K562 (cell line): ENCODE results near the gene MAPT. TPM values are rescaled to one million over a fixed set of nuclear protein-coding genes. Genes with fewer than 3 reads are reported as not detected.

ENCODE experiments used
- ATAC-seq: fragments of 200-7000 bp; cut with Tn5 transposase; 3 replicates; pipeline ENCODE4 v1.9.1; 2020; ENCODE audit warnings: moderate library complexity
- BruUV-seq: library from RNA; stranded (reverse); fragments of 400-500 nt; replicated peaks from 2 replicates; lab custom pipeline; 2021; lab: Mats Ljungman, UMichigan
- CTCF ChIA-PET: fragments of 300-600 bp; formaldehyde crosslinking; extraction: SDS; loops from one replicate; lab custom pipeline; 2021; ENCODE audit warnings: low intra/inter-chr PET ratio; lab: Yijun Ruan, JAX
- POLR2A ChIA-PET: fragments of 300-600, 350-650 bp; sonication (Branson Sonifier 250); formaldehyde crosslinking; extraction: SDS; loops from one replicate; lab custom pipeline; 2021; ENCODE audit warnings: antibody characterized with exemption, inconsistent platforms; lab: Yijun Ruan, JAX
- DNase-seq, 4 experiments: peaks; one replicate each; pipeline versions ENCODE4 v3.0.0 to v3.0.0-alpha.2; 2011 to 2018; ENCODE audit warnings: low spot score in 3 of 4, mixed read lengths in 3 of 4; ENCODE audit errors: extremely low read depth in 1 of 4
- FAIRE-seq: peaks from 2 replicates; lab custom pipeline; 2011; peaks lifted over from hg19 to GRCh38; lab: Jason Lieb, UNC
- H2AFZ ChIP-seq: 2 replicates; pipeline ENCODE4 v1.6.0; 2011; ENCODE audit warnings: low read depth, low read length, control low read depth, inconsistent platforms
- H3K27ac ChIP-seq: fragments of 200-600 bp; 3 replicates; pipeline ENCODE4 v1.8.0; 2011; ENCODE audit warnings: low read depth, mild to moderate bottlenecking, control low read depth, inconsistent platforms, low read length, moderate library complexity, mixed read lengths; ENCODE audit errors: extremely low read depth
- H3K27me3 ChIP-seq, 2 experiments: fragments of 300-600 bp in 1 of 2; 2 replicates in 1 of 2; 3 replicates in 1 of 2; pipeline versions ENCODE4 v1.6.0 to v1.8.0; 2011; ENCODE audit warnings: inconsistent platforms in 2 of 2, low read length in 2 of 2, mild to moderate bottlenecking in 1 of 2, mixed read lengths in 1 of 2, moderate library complexity in 1 of 2; ENCODE audit not compliant: control insufficient read depth in 2 of 2, insufficient read depth in 2 of 2
- H3K36me3 ChIP-seq: fragments of 300-600 bp; 3 replicates; pipeline ENCODE4 v1.8.0; 2011; ENCODE audit warnings: mild to moderate bottlenecking, low read length, inconsistent platforms; ENCODE audit not compliant: control insufficient read depth, insufficient read depth
- H3K4me1 ChIP-seq, 2 experiments: fragments of 200-600 bp in 1 of 2; replicated peaks in 1 of 2; 2 replicates in 1 of 2; 3 replicates in 1 of 2; pipeline versions ENCODE4 v1.5.1 to v1.8.0; 2011; ENCODE audit warnings: inconsistent platforms in 2 of 2, low read length in 2 of 2, mild to moderate bottlenecking in 1 of 2, mixed read lengths in 1 of 2, moderate library complexity in 1 of 2; ENCODE audit not compliant: control insufficient read depth in 2 of 2, insufficient read depth in 2 of 2
- H3K4me2 ChIP-seq: 2 replicates; pipeline ENCODE4 v1.6.1; 2011; ENCODE audit warnings: low read length, control low read depth, inconsistent platforms, mixed read lengths; ENCODE audit not compliant: insufficient read depth
- H3K4me3 ChIP-seq: fragments of 200-600 bp; sonication (generic), shearing (Covaris generic); 2 replicates; pipeline ENCODE4 v1.5.1; 2016; ENCODE audit warnings: control low read depth, inconsistent platforms
- H3K79me2 ChIP-seq: fragments of 200-600 bp; 3 replicates; pipeline ENCODE4 v1.8.0; 2011; ENCODE audit warnings: low read length, inconsistent platforms; ENCODE audit not compliant: control insufficient read depth, insufficient read depth
- H3K9ac ChIP-seq, 2 experiments: 2 replicates each; pipeline versions ENCODE4 v1.6.0 to v1.6.1; 2011; ENCODE audit warnings: low read depth in 2 of 2, low read length in 2 of 2, control low read depth in 1 of 2, inconsistent platforms in 1 of 2, mild to moderate bottlenecking in 1 of 2, mixed read lengths in 1 of 2; ENCODE audit not compliant: insufficient read depth in 1 of 2
- H3K9me1 ChIP-seq: one replicate; pipeline ENCODE4 v1.6.0; 2011; ENCODE audit warnings: inconsistent platforms, mild to moderate bottlenecking, low read length, moderate library complexity; ENCODE audit not compliant: control insufficient read depth, insufficient read depth
- H3K9me3 ChIP-seq: replicated peaks from 2 replicates; pipeline ENCODE4 v1.5.1; 2011; ENCODE audit warnings: low read depth, low read length, inconsistent platforms; ENCODE audit not compliant: control insufficient read depth, insufficient read depth
- H4K20me1 ChIP-seq: replicated peaks from 2 replicates; pipeline ENCODE4 v1.6.1; 2011; ENCODE audit warnings: low read length, inconsistent platforms, mixed read lengths; ENCODE audit not compliant: control insufficient read depth, insufficient read depth
- ATF7 ChIP-seq: fragments of 450-650 bp; IDR thresholded peaks from 2 replicates; pipeline ENCODE4 v1.7.1; 2014; ENCODE audit warnings: mild to moderate bottlenecking, moderate library complexity
- BRD4 ChIP-seq: fragments of 200-600 bp; sonication (generic); IDR thresholded peaks from 2 replicates; pipeline ENCODE4 v1.6.1; 2017; ENCODE audit warnings: inconsistent platforms
- GABPB2 ChIP-seq: fragments of 250-450 bp; sonication (Bioruptor Pico); conservative IDR thresholded peaks from 2 replicates; pipeline ENCODE4 v1.5.1; 2021; ENCODE audit warnings: mild to moderate bottlenecking
- HNRNPL ChIP-seq: fragments of 200-400 bp; formaldehyde crosslinking; IDR thresholded peaks from 2 replicates; pipeline ENCODE4 v1.6.1; 2017; ENCODE audit warnings: low read depth, mild to moderate bottlenecking, low read length
- KDM5B ChIP-seq: fragments of 200-600 bp; sonication (generic); IDR thresholded peaks from 2 replicates; pipeline ENCODE4 v1.6.1; 2012; ENCODE audit warnings: low read depth, mild to moderate bottlenecking, moderate library complexity, low read length, control low read depth, inconsistent platforms; ENCODE audit not compliant: insufficient replicate concordance
- SPI1 ChIP-seq: IDR thresholded peaks from 2 replicates; pipeline ENCODE4 v1.6.1; 2011; ENCODE audit warnings: low read depth, low read length, control low read depth, borderline replicate concordance
- TAF7 ChIP-seq: fragments of 450-650 bp; IDR thresholded peaks from 2 replicates; pipeline ENCODE4 v1.6.1; 2016; ENCODE audit warnings: missing genetic modification characterization, missing compliant biosample characterization
- ZBTB2 ChIP-seq: fragments of 450-650 bp; IDR thresholded peaks from 2 replicates; pipeline ENCODE4 v1.6.1; 2016; ENCODE audit warnings: antibody characterized with exemption
- ZNF146 ChIP-seq: IDR thresholded peaks from one replicate; pipeline ENCODE4 v1.6.1; 2018; ENCODE audit warnings: missing compliant biosample characterization; ENCODE audit not compliant: unreplicated experiment
- WGBS: fragments of 100-300 bp; shearing (Covaris generic); methylation state at CpG from one replicate; pipeline ENCODE4 v1.1.6; 2016; ENCODE audit warnings: low coverage, mixed read lengths; ENCODE audit not compliant: insufficient coverage; ENCODE audit errors: missing lambda C conversion rate; 5-methylcytosine and 5-hydroxymethylcytosine counted together
- in situ Hi-C: fragments of 300-500 bp; cut with MboI; formaldehyde crosslinking; loops from 4 replicates; pipeline ENCODE4 v1.15.0; 2018; ENCODE audit warnings: inconsistent platforms, mixed read lengths
- intact Hi-C: fragments of 100-400 bp; cut with micrococcal nuclease; formaldehyde crosslinking; loops from 2 replicates; pipeline ENCODE4 v1.14.2; 2022
- polyA plus RNA-seq, 8 experiments: library from polyadenylated mRNA; depleted of rRNA in 4 of 8; stranded (reverse) in 5 of 8; unstranded in 3 of 8; fragments of >200 nt; fragmentation: Nextera tagmentation in 2 of 8; fragmentation: Illumina TruSeq in 1 of 8; extraction: Ambion mirVana in 2 of 8; extraction: Trizol in 1 of 8; gene quantifications; 2 replicates each; pipeline versions ENCODE4 v1.2.1 to v1.2.3, GENCODE V29; 2011 to 2014; ENCODE audit warnings: inconsistent platforms in 1 of 8, missing spikeins in 1 of 8
- total RNA-seq, 7 experiments: library from RNA; depleted of rRNA in 6 of 7; stranded (reverse); fragments of >200 nt in 6 of 7; fragmentation: Illumina TruSeq in 2 of 7; extraction: Trizol in 2 of 7; gene quantifications; 2 replicates each; pipeline versions ENCODE4 v1.2.1 to v1.2.3, GENCODE V29; 2011 to 2021; ENCODE audit warnings: low replicate concordance in 1 of 7

The MAPT gene
- total and polyA plus RNA-seq, 9 of the 15 experiments (the other 6 are each of a cell fraction or from before 2014, with no cell fraction given), result 0.04 to 1.1 (median 0.36) TPM

GRCh38 chr17:45863857-45864654 is 30.3 kb upstream of the MAPT start:
- Histone ChIP-seq H3K27me3 (peaks cover 19 to 35% of the 10 kb centered on the region in 2 experiments; a peak in 3 of 5 replicates), H3K9me3 (no peaks in the 10 kb centered on the region), H3K4me3 (no peak overlapping the region), H4K20me1 (no peaks in the 10 kb centered on the region), H3K36me3 (no peaks in the 10 kb centered on the region), H3K79me2 (no peaks in the 10 kb centered on the region), H2AFZ (no peak overlapping the region), H3K27ac (no peak overlapping the region), H3K4me1 (no peaks in the 10 kb centered on the region; a peak in 1 of 5 replicates), H3K9me1 (no peaks in the 10 kb centered on the region), H3K9ac (no peak overlapping the region), H3K4me2 (no peak overlapping the region)
- ChIA-PET CTCF (no interaction called here), POLR2A (no interaction called here)
- intact Hi-C loops (no loop called here), in situ Hi-C loops (no loop called here)
- WGBS, result under 1% methylated on average over 6 of the region's 6 CpGs
- ATAC-seq, result no peak
- FAIRE-seq, result no peak
- BruUV-seq, result no TSS peak
- no peak for TF ChIP-seq ZNF146 (CRISPR knock-in tag)
- TF ChIP-seq HNRNPL, result no peak
- no peak for DNase-seq

GRCh38 chr17:45867171-45867570 is 27.2 kb upstream of the MAPT start:
- TF ChIP-seq ZBTB2 (no peak), ATF7 (no peak), BRD4 (no peak), KDM5B (no peak), GABPB2 (CRISPR knock-in tag) (no peak), SPI1 (no peak), TAF7 (tag) (no peak)
- H3K4me2 ChIP-seq, result no peak overlapping the region
- H3K9me1 ChIP-seq, result no peaks in the 10 kb centered on the region
- DNase-seq (no peak), FAIRE-seq (no peak), ATAC-seq (no peak)
- 13% methylated on average over 6 of the region's 6 CpGs for WGBS
- intact Hi-C loops, result no loop called here
- no peak overlapping the region for H3K4me3 ChIP-seq
- peak overlapping the region; percentile 60 for H2AFZ ChIP-seq
- no peaks in the 10 kb centered on the region for H4K20me1 ChIP-seq
- H3K27me3 ChIP-seq, result peaks cover 13 to 23% of the 10 kb centered on the region in 2 experiments; a peak in 3 of 5 replicates
- H3K9ac ChIP-seq, result no peak overlapping the region
- in situ Hi-C loops, result no loop called here
- no peaks in the 10 kb centered on the region for H3K79me2 ChIP-seq
- H3K9me3 ChIP-seq, result no peaks in the 10 kb centered on the region
- no TSS peak for BruUV-seq
- no peaks in the 10 kb centered on the region for H3K36me3 ChIP-seq
- peaks cover 3 to 11% of the 10 kb centered on the region in 2 experiments; a peak in 2 of 5 replicates for H3K4me1 ChIP-seq
- POLR2A ChIA-PET, result no interaction called here
- no peak overlapping the region for H3K27ac ChIP-seq
- CTCF ChIA-PET, result interaction anchor here (0.5 kb wide), 1 partner anchor 30 kb away, joined by 3 read pairs; no protein-coding TSS in a partner anchor
